Iris pigment epithelial cell (primary cell): Measurements from ENCODE around the gene OR5H2.
"Not testable (repeated sequence)": the region's sequence is repeated elsewhere in the genome, so short reads cannot be mapped to it uniquely, and the experiment has no call there.

Experiments
- DNase-seq: peaks from one replicate; pipeline ENCODE4 v3.0.0-alpha.2; 2011; ENCODE audit warnings: low read depth

Gene OR5H2

GRCh38 chr3:98282205-98282604 is at the start of gene OR5H2:
Gene OR5H2, plus strand, starts transcription at chr3:98282505. Its CDS starts 398 bp downstream, at chr3:98282903.
- no peak for DNase-seq

GRCh38 chr3:98233468-98233867 is 48.8 kb upstream of the OR5H2 start:
- no peak for DNase-seq

- peak; percentile 5 for DNase-seq
Observed at GRCh38 chr3:98240131-98240530, 42.2 kb upstream of the OR5H2 start.

- DNase-seq, result no peak
Observed at GRCh38 chr3:98242155-98242554, 40.1 kb upstream of the OR5H2 start.

GRCh38 chr3:98243843-98244242 is 38.5 kb upstream of the OR5H2 start:
- no peak for DNase-seq

GRCh38 chr3:98246142-98246541 is 36.2 kb upstream of the OR5H2 start:
- DNase-seq, result no peak

- DNase-seq, result not testable (repeated sequence)
Observed at GRCh38 chr3:98256026-98256425, 26.3 kb upstream of the OR5H2 start.

GRCh38 chr3:98259707-98260106 is 22.6 kb upstream of the OR5H2 start:
- DNase-seq, result no peak

GRCh38 chr3:98262046-98262445 is 20.3 kb upstream of the OR5H2 start:
- no peak for DNase-seq

GRCh38 chr3:98263944-98264343 is 18.4 kb upstream of the OR5H2 start, which contains the start of gene OR5H6:
Gene OR5H6, plus strand, starts transcription at chr3:98264244. Its CDS starts 89 bp downstream, at chr3:98264333.
- no peak for DNase-seq

GRCh38 chr3:98269846-98270245 is 12.5 kb upstream of the OR5H2 start:
- no peak for DNase-seq

- DNase-seq, result no peak
Observed at GRCh38 chr3:98272126-98272525, 10.2 kb upstream of the OR5H2 start.

- DNase-seq, result no peak
Observed at GRCh38 chr3:98274914-98275313, 7.4 kb upstream of the OR5H2 start.

GRCh38 chr3:98290916-98291315 is 8.6 kb downstream of the OR5H2 start:
- DNase-seq, result no peak

- no peak for DNase-seq
Observed at GRCh38 chr3:98291332-98291957, 9.1 kb downstream of the OR5H2 start.

- no peak for DNase-seq
Observed at GRCh38 chr3:98322101-98322500, 39.8 kb downstream of the OR5H2 start.

GRCh38 chr3:98322686-98323085 is 40.4 kb downstream of the OR5H2 start:
- no peak for DNase-seq

GRCh38 chr3:98323425-98323824 is 41.1 kb downstream of the OR5H2 start:
- DNase-seq, result no peak

GRCh38 chr3:98325055-98325454 is 42.8 kb downstream of the OR5H2 start:
- DNase-seq, result no peak

- DNase-seq, result no peak
Observed at GRCh38 chr3:98326105-98326893, 44.0 kb downstream of the OR5H2 start.

- DNase-seq, result no peak
Observed at GRCh38 chr3:98326945-98327344, 44.6 kb downstream of the OR5H2 start.

- no peak for DNase-seq
Observed at GRCh38 chr3:98328933-98329332, 46.6 kb downstream of the OR5H2 start.

- DNase-seq, result peak; percentile 49
Observed at GRCh38 chr3:98329392-98330124, 47.3 kb downstream of the OR5H2 start.
